PC-3 (cell line): ENCODE data around the gene CPLX3. TPM values are rescaled to one million over a fixed set of nuclear protein-coding genes. Genes with fewer than 3 reads are reported as not detected.
A peak's percentile ranks its signal among the peaks of the same experiment; 100 is the strongest.

Source experiments
- ATAC-seq: fragments of 200-7000 bp; cut with Tn5 transposase; 2 replicates; pipeline ENCODE4 v1.9.1; 2020; ENCODE audit warnings: mild to moderate bottlenecking, moderate library complexity
- BruUV-seq: library from RNA; stranded (reverse); fragments of 400-500 nt; replicated peaks from 2 replicates; lab custom pipeline; 2021; lab: Mats Ljungman, UMichigan
- CTCF ChIA-PET: fragments of 300-600 bp; sonication (Branson Sonifier 250); formaldehyde crosslinking; loops from one replicate; lab custom pipeline; 2022; ENCODE audit warnings: antibody characterized with exemption; lab: Charles Lee
- POLR2A ChIA-PET: fragments of 300-600 bp; sonication (Branson Sonifier 250); formaldehyde crosslinking; loops from one replicate; lab custom pipeline; 2022; ENCODE audit warnings: antibody characterized with exemption; ENCODE audit not compliant: unreplicated experiment; lab: Charles Lee
- DNase-seq: peaks from one replicate; pipeline ENCODE4 v3.0.0-alpha.2; 2015
- H2AFZ ChIP-seq: fragments of 300-600 bp; sonication (generic); 2 replicates; pipeline ENCODE4 v1.6.0; 2016; ENCODE audit warnings: antibody characterized with exemption, low read length
- H3F3A ChIP-seq: fragments of 300-600 bp; sonication (generic); one replicate; pipeline ENCODE4 v1.6.0; 2017; ENCODE audit warnings: antibody characterized with exemption, low read length, control low read depth, mild to moderate bottlenecking; ENCODE audit not compliant: unreplicated experiment
- H3K27ac ChIP-seq: fragments of 300-600 bp; sonication (generic); 2 replicates; pipeline ENCODE4 v1.5.1; 2016; ENCODE audit warnings: mild to moderate bottlenecking, low read length
- H3K27me3 ChIP-seq: fragments of 300-600 bp; sonication (generic); 2 replicates; pipeline ENCODE4 v1.6.1; 2016; ENCODE audit warnings: low read length, mixed read lengths
- H3K36me3 ChIP-seq: fragments of 300-600 bp; sonication (generic); 2 replicates; pipeline ENCODE4 v1.6.1; 2016; ENCODE audit warnings: low read depth, mixed run types, low read length, mixed read lengths
- H3K4me1 ChIP-seq: fragments of 300-600 bp; sonication (generic); 2 replicates; pipeline ENCODE4 v1.5.1; 2016; ENCODE audit warnings: low read length; ENCODE audit not compliant: insufficient read depth
- H3K4me2 ChIP-seq: fragments of 300-600 bp; sonication (generic); 2 replicates; pipeline ENCODE4 v1.6.0; 2016; ENCODE audit warnings: low read length
- H3K4me3 ChIP-seq: fragments of 300-600 bp; sonication (generic); 2 replicates; pipeline ENCODE4 v1.5.1; 2016; ENCODE audit warnings: mild to moderate bottlenecking, low read length, mixed read lengths
- H3K79me2 ChIP-seq: fragments of 300-600 bp; sonication (generic); 2 replicates; pipeline ENCODE4 v1.6.1; 2017; ENCODE audit warnings: low read length, mixed read lengths
- H3K9ac ChIP-seq: fragments of 300-600 bp; sonication (generic); 2 replicates; pipeline ENCODE4 v1.6.0; 2016; ENCODE audit warnings: mild to moderate bottlenecking, low read length
- H3K9me2 ChIP-seq: fragments of 300-600 bp; sonication (generic); replicated peaks from 2 replicates; pipeline ENCODE4 v1.6.1; 2016; ENCODE audit warnings: mixed run types, low read length, mixed read lengths
- H3K9me3 ChIP-seq: fragments of 300-600 bp; sonication (generic); 2 replicates; pipeline ENCODE4 v1.6.1; 2016; ENCODE audit warnings: low read length, mixed read lengths
- H4K20me1 ChIP-seq: fragments of 300-600 bp; sonication (generic); 2 replicates; pipeline ENCODE4 v1.6.1; 2016; ENCODE audit warnings: low read length, mixed read lengths
- EZH2 ChIP-seq: fragments of 300-600 bp; sonication (generic); IDR thresholded peaks from one replicate; pipeline ENCODE4 v1.6.1; 2017; ENCODE audit warnings: antibody characterized with exemption, mild to moderate bottlenecking, low read length; ENCODE audit not compliant: unreplicated experiment
- EZH2phosphoT487 ChIP-seq: fragments of 300-600 bp; sonication (generic); IDR thresholded peaks from 2 replicates; pipeline ENCODE4 v1.6.1; 2018; ENCODE audit warnings: mild to moderate bottlenecking, antibody characterized with exemption, low read length, borderline replicate concordance
- intact Hi-C: fragments of 100-400 bp; cut with micrococcal nuclease; formaldehyde crosslinking; loops from 2 replicates; pipeline ENCODE4 v1.9.0; 2023
- total RNA-seq: library from RNA; depleted of rRNA; stranded (reverse); fragments of >200 nt; gene quantifications from 2 replicates; pipeline ENCODE4 v1.2.3, GENCODE V29; 2014
- TF ChIP-seq, protein P1 (sequence below): fragments of 300-600 bp; sonication (generic); conservative IDR thresholded peaks from 2 replicates; pipeline ENCODE4 v1.5.1; 2017; ENCODE audit warnings: antibody characterized with exemption, low read depth, mild to moderate bottlenecking, low read length

Gene CPLX3
- total RNA-seq, 1 experiment from 2014 or later = not detected

DNA sequence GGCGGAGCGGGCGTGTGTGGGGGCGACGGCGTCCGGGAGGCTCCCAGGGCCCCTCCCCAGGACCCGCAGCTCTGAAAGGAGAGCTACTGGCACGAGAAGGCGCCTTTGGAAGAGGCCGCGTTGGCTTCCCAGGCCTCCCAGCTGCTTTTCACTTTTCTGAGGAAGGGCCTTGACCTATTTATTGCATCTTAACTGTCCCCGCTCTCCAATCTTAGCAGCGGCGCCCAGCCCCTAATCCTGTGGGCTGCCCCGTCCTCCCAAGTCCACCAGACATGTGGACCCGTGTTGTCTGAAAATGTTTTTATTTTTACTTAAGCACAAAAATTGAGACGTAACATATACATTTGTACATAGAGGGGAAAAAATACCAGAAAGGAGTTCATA, 17.0 kb downstream of the CPLX3 start:
- intact Hi-C loops = loop anchor here (10.0 kb wide), 1 partner anchor 61 kb away; the partner anchor contains the start of gene FAM219B
- TF ChIP-seq EZH2 (no peak), EZH2phosphoT487 (no peak)
- TF ChIP-seq, protein P1, sequence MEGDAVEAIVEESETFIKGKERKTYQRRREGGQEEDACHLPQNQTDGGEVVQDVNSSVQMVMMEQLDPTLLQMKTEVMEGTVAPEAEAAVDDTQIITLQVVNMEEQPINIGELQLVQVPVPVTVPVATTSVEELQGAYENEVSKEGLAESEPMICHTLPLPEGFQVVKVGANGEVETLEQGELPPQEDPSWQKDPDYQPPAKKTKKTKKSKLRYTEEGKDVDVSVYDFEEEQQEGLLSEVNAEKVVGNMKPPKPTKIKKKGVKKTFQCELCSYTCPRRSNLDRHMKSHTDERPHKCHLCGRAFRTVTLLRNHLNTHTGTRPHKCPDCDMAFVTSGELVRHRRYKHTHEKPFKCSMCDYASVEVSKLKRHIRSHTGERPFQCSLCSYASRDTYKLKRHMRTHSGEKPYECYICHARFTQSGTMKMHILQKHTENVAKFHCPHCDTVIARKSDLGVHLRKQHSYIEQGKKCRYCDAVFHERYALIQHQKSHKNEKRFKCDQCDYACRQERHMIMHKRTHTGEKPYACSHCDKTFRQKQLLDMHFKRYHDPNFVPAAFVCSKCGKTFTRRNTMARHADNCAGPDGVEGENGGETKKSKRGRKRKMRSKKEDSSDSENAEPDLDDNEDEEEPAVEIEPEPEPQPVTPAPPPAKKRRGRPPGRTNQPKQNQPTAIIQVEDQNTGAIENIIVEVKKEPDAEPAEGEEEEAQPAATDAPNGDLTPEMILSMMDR = no peak; the same call in 1 of the 2 replicates

DNA sequence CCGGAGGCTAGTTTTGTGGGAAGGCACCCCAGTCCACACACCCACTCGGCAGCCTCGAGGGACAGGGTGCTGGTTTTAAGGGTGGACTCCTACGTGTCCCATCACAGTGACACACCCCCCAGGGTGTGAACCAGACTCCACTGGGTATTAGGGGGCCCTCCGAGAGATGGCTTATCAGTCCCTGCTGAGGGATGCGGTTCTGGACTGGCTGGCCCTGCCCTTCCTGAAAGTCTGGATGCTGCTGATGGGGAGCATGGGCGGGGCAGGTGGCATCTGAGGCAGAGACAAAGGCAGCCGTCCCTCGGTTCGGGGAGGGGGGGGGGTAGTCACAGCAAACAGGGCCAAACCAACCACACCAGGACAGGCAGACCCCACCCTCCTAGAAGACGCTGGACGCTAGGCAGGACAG, 17.5 kb downstream of the CPLX3 start:
- CTCF ChIA-PET = no interaction called here
- H3F3A ChIP-seq = no peaks in the 10 kb centered on the region
- H4K20me1 ChIP-seq = no peaks in the 10 kb centered on the region
- no peak for DNase-seq
- ATAC-seq = no peak
- no peaks in the 10 kb centered on the region for H3K36me3 ChIP-seq
- no peak overlapping the region for H2AFZ ChIP-seq
- no peaks in the 10 kb centered on the region for H3K9me3 ChIP-seq
- H3K27me3 ChIP-seq = no peaks in the 10 kb centered on the region
- H3K9ac ChIP-seq = no peak overlapping the region
- no peaks in the 10 kb centered on the region for H3K9me2 ChIP-seq
- H3K79me2 ChIP-seq = 0 out of 2 replicates have a peak, but pooled peaks cover 5% of the 10 kb centered on the region
- TSS peak; percentile 23 for BruUV-seq
- no peak overlapping the region for H3K4me2 ChIP-seq
- H3K27ac ChIP-seq = no peak overlapping the region
- TF ChIP-seq EZH2 (no peak), EZH2phosphoT487 (no peak)
- TF ChIP-seq, protein P1 = no peak
- POLR2A ChIA-PET = no interaction called here
- H3K4me3 ChIP-seq = no peak overlapping the region
- intact Hi-C loops = loop anchor here (10.0 kb wide), 1 partner anchor 61 kb away; the partner anchor contains the start of gene FAM219B
- peaks cover 14% of the 10 kb centered on the region for H3K4me1 ChIP-seq

More for the DNA sequence above, 17.0 kb downstream of the CPLX3 start:
- 0 out of 2 replicates have a peak overlapping the region, but pooled peaks have one; percentile 8 for H3K27ac ChIP-seq
- H3K36me3 ChIP-seq = no peaks in the 10 kb centered on the region
- CTCF ChIA-PET = interaction anchor here (1.0 kb wide), 1 partner anchor 72 kb away, joined by 4 read pairs; no protein-coding TSS in a partner anchor
- no peak for DNase-seq
- H3K79me2 ChIP-seq = 0 out of 2 replicates have a peak, but pooled peaks cover 5% of the 10 kb centered on the region
- H3K4me2 ChIP-seq = peak overlapping the region; percentile 74
- H4K20me1 ChIP-seq = no peaks in the 10 kb centered on the region
- H3F3A ChIP-seq = no peaks in the 10 kb centered on the region
- H3K4me1 ChIP-seq = peaks cover 14% of the 10 kb centered on the region
- no peak for ATAC-seq
- no TSS peak for BruUV-seq
- no peaks in the 10 kb centered on the region for H3K27me3 ChIP-seq
- H3K9ac ChIP-seq = peak overlapping the region; percentile 66
- peak overlapping the region; percentile 62; the same call in 1 of the 2 replicates for H2AFZ ChIP-seq
- POLR2A ChIA-PET = no interaction called here
- no peaks in the 10 kb centered on the region for H3K9me2 ChIP-seq
- no peaks in the 10 kb centered on the region for H3K9me3 ChIP-seq
- H3K4me3 ChIP-seq = peak overlapping the region; percentile 51; the same call in 1 of the 2 replicates
